GM12878 (cell line): Measurements from ENCODE around the gene TMEM135.

Experiments
- ATF3 ChIP-seq: IDR thresholded peaks from 2 replicates; pipeline ENCODE4 v1.6.1; 2011; ENCODE audit warnings: low read depth, mild to moderate bottlenecking, low read length, moderate library complexity, borderline replicate concordance; ENCODE audit errors: extremely low read depth
- BCL3 ChIP-seq: IDR thresholded peaks from 2 replicates; pipeline ENCODE4 v1.6.1; 2011; ENCODE audit warnings: borderline replicate concordance, low read depth, mild to moderate bottlenecking, moderate library complexity, low read length; ENCODE audit not compliant: insufficient read depth, poor library complexity, severe bottlenecking
- MAX ChIP-seq: IDR thresholded peaks from 2 replicates; pipeline ENCODE4 v1.6.1; 2012; ENCODE audit warnings: low read depth, low read length, improper control_type of control experiment
- NR2F1 ChIP-seq: fragments of 450-650 bp; conservative IDR thresholded peaks from 2 replicates; pipeline ENCODE4 v1.6.1; 2017; ENCODE audit warnings: mild to moderate bottlenecking
- POLR2AphosphoS5 ChIP-seq: IDR thresholded peaks from 2 replicates; pipeline ENCODE4 v1.6.1; 2011; ENCODE audit warnings: mild to moderate bottlenecking, low read length, inconsistent platforms
- ZNF24 ChIP-seq: fragments of 450-650 bp; IDR thresholded peaks from 2 replicates; pipeline ENCODE4 v1.6.1; 2017; ENCODE audit warnings: antibody characterized with exemption, mild to moderate bottlenecking

- TF ChIP-seq MAX (no peak), BCL3 (no peak), ZNF24 (no peak), POLR2AphosphoS5 (no peak), NR2F1 (no peak), ATF3 (no peak)
Observed at GRCh38 chr11:87039371-87039770, 1.6 kb downstream of the TMEM135 start.
